ENCODE data around the gene FRMPD1.

FRMPD1 gene

DNA sequence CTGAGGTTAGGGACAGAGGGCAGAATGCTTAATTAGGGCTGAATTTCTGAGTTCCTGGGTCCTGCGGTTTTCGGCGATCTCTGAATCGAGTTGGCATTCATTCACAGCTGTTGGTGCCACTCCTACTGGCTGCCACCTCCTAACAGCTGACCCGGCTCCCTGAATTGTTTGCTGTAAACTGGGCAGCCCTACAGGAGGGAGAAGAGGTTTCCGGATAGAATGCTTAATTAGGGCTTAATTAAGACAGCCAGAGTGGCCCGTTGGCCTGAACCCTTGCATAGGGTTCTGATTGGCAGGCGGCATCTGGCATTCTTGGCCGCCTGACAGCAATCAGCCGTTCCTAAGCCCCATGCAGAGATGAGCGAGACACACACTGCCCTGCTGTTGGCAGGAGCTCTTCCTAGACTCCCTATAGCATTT lies 25.7 kb downstream of the FRMPD1 start:
- intact Hi-C loops (cut with DNase I), result no loop called here
- peak in 41 of 42 donors; percentile 9 to 76 (median 50) for DNase-seq

DNA sequence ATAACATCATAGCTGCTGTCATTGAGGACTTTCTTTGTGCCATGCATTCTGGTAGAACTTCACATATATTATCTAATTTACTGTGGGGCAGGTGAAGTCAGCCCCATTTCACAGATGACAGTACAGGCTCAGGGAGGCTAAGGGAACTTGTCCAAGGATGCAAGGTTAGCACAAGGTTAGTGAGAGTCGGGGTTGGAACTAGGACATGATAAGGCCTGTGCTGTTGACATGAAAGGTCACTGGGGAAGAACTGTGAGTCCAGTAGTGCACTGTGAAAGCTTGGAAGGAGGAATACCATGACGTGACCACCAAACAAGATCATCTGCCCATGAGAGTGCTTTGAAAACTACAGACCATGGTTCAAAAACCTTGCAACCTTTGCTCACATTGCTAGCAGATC lies 26.7 kb downstream of the FRMPD1 start:
- no peak for DNase-seq
- intact Hi-C loops (cut with DNase I), result no loop called here

DNA sequence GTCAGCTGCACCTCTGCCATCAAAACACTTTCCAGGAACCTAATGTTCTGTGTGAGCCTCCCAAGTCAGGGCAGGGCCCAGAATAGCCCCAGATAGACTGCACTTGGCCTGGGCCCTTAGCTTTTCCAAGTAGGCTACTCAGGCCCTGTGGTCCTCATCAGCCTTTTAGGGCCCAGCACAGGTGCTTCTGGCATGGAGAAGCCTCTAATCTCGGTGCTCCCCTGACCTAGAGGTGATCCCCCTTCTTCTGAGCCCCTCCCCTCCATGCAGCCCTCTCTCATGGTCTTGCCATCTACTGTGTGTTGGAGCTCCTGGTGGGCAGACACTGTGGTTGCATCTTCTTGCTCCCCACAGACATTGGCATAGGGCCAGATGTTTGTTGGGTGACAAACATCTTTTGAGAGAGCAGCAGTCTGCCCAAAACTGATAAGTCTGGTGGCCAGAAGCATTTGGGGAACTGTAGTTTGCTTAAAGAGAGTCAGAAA lies 28.1 kb downstream of the FRMPD1 start:
- DNase-seq, result no peak
- intact Hi-C loops (cut with DNase I), result no loop called here

DNA sequence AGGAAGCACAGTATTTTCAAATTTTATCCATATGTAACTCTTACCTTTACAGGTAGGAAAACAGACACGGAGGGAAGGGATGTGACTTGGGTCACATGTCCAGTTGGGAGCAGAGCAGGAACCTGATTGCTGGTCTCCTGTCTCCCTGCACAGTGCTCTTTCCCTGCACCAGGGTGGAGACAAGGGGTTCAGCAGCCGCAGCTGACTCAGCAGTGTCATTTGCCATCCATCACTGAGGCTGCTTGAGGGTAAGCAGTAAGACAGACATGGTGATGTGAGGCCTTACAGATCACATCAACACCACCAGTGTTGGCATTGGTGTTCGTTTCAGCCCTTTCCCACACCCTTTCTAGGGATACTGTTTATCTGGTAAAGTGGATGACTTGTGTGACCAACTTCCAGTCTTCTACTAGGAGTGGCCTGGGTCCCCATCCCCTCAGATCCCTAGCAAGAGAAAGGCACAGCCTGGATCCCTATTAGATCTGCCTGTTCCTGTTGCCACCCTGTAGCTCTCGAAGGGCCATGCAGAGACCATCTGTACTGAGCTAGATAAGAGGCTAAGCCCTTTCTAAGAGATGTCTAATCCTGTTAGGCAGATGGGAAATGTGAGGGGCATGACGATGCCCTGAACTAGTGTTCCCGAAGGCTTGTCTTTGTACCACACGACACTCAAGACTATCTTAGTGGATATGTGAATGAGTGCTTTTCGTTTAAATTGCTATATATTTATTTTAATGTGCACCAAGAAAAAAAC lies 29.1 kb downstream of the FRMPD1 start:
- no peak for DNase-seq
- intact Hi-C loops (cut with DNase I), result no loop called here

DNA sequence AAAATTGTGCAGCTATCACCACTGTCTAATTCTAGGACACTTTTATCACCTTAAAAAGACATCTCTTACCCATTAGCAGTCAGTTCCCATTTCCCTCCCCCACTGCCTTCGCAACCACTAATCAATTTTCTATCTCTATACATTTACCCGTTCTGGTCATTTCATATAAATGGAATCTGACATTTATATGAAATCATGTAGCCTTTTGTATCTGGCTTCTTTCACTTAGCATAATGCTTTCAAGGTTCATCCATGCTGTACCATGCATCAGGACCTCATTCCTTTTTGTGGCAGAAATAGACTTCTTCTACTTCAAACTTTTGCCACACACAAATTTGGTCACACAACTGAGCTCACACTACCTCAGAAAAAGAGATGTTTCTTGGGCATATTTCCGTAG lies 32.2 kb downstream of the FRMPD1 start:
- intact Hi-C loops (cut with DNase I), result no loop called here
- DNase-seq, result no peak

DNA sequence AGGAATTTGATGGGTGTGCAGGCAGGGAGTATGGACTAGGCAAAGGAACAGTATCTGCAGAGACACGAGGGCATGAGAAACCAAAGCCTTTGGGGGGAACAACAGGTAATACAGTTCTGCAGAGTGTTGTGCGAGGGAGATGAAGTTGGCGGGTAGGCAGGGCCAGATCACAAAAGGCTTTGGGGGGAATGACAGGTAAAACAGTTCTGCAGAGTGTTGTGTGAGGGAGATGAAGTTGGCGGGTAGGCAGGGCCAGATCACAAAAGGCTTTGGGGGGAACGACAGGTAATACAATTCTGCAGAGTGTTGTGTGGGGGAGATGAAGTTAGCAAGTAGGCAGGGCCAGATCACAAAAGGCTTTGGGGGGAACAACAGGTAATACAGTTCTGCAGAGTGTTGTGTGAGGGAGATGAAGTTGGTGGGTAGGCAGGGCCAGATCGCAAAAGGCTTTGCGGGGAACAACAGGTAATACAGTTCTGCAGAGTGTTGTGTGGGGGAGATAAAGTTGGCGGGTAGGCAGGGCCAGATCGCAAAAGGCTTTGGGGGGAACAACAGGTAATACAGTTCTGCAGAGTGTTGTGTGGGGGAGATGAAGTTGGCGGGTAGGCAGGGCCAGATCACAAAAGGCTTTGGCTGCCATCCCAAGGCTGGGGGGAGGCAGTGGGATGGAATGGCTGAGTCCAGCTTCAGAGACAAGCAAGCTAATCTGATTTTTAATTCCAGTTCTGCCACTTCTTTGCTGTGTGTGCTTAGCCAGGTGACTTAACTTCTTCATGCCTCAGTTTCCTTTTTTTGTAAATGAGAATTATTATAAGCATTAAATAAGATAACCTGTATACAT lies 33.0 kb downstream of the FRMPD1 start:
- intact Hi-C loops (cut with DNase I), result no loop called here

DNA sequence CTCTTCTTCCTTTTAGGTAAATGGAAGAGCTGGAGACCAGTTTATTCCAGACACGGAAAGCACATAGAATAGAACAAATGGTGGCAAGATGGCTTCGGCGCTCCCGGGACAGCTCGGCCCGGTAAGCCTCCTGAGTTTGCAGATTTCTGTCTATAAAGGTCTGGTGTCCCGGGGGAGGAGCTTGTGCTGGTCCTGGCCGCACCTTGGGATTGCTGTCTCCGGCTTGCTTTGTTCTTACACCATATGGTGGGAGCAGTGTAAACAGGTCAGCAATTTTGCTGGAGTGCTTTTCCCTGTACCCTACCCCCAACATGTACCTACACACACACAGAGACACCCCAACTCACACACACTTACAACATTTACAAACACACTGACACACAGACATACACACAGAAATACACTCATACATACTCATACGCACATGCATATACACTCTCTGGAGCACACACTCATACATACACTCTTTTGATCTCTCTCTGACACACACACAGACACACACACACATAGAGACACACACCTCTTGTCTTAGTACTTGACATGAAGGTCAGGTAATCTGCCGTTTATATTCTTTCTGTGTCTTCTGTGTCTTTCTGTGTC lies 42.0 kb downstream of the FRMPD1 start:
- peak in 2 of 42 donors; percentile 14 to 24 for DNase-seq
- intact Hi-C loops (cut with DNase I), result no loop called here

More for the DNA sequence above, 33.0 kb downstream of the FRMPD1 start:
- peak in 21 of 42 donors; percentile 3 to 65 (median 31) for DNase-seq

DNA sequence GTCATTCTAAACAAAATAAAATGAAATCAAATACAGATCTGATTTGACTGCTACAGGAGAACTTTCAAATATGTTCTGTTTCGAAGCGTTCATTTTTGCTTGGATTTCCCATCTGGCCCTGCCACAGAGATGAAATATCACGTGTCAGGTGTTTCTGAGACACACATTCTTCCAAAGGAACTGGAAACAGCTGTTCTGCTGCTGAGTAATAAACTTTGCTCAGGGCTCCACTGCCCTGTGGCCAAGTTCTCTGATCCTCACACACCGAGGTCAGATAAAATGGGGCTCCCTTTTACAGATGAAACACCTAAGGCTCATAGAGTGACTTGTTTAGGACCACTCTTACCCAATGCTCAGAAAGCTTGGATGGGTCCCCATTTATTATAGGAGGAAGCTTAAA lies 42.5 kb downstream of the FRMPD1 start:
- intact Hi-C loops (cut with DNase I), result no loop called here
- DNase-seq, result no peak

DNA sequence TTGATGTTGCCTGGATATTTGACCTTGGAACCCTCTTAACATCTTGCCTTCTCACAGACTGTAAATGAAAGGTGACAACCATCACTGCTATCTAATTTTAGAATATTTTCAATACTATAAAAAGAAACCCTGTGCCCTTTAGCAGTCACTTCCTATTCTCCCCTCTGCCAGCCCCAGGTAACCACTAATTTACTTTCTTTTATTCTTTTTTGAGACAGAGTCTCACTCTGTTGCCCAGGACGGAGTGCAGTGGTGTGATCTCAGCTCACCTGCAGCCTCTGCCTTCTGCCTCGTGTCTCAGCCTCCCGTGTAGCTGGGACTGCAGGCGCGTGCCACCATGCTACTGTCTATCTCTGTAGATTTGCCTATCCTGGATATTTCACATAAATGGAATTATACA lies 43.6 kb downstream of the FRMPD1 start:
- DNase-seq, result no peak
- intact Hi-C loops (cut with DNase I), result no loop called here

DNA sequence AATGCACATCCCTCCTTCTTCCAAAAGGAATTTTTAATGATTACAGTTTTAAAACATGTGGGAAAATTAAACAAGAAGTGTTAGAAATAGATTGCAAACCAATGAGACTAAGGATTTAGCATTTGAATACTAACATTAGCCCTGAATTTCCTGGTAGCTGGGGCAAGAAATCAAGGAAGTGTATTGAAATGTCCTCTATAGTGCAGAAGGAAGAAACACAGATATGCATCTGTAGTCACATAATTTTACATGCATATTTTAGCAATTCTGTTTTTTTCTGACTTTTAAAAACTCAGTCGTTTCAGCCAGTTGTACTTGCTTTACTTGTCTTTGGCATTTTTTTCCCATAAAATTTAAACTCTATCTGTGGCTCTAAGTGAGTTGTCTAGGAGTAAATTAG lies 45.8 kb downstream of the FRMPD1 start:
- DNase-seq, result no peak
- intact Hi-C loops (cut with DNase I), result no loop called here

DNA sequence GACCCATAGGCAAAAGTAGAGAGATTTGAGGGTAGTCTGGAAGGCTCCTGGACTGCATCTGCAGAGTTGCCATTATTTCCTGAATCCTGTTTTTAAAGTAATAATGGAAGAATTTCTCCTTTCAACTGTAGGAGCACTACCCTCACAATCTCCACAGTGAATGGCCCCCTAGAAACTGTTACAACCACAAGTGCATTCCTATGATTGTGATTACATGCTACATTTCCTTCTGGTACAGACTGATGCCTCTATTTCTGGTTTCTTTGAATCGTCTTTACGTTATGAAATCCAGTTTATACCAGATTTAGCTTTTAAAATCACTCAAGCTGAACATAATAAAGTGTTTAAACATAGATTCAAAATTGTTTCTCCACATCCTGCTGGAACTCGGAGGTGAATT lies 49.4 kb downstream of the FRMPD1 start:
- intact Hi-C loops (cut with DNase I), result no loop called here
- no peak for DNase-seq

DNA sequence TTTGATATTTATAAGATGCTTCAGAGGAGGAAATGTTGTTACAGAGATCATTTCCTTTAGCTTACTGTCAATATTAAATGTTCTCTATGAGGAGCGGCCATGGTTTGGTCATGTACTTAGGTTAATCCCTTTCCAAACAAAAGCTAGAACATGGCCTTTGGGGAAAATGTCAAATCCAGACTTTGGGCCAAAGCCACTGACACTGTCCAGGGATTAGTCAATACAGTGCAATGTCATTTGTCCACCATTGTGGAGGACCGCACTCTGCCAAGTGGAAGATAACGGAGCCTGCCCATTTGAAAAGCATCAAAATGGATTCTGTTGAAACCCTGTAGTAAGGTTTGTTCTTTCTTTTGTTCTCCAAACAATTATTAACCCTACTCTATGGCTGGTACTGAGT lies 50.1 kb downstream of the FRMPD1 start:
- intact Hi-C loops (cut with DNase I), result no loop called here
- no peak for DNase-seq

DNA sequence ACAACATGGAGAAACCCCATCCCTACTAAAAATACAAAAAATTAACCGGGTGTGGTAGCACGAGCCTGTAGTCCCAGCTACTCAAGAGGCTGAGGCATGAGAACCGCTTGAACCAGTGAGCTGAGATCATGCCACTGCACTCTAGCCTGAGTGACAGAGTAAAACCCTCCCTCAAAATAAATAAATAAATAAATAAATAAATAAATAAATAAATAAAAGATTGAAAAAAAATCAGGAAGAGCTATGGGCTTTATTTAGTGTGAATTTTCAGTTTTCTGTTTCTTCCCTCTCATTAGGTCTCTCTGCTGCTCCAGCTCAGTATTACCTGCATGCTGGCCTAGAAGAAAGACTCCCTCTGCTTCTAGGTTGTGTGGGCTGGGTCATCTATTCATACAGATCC lies 55.0 kb downstream of the FRMPD1 start:
- DNase-seq, result no peak
- intact Hi-C loops (cut with DNase I), result no loop called here

DNA sequence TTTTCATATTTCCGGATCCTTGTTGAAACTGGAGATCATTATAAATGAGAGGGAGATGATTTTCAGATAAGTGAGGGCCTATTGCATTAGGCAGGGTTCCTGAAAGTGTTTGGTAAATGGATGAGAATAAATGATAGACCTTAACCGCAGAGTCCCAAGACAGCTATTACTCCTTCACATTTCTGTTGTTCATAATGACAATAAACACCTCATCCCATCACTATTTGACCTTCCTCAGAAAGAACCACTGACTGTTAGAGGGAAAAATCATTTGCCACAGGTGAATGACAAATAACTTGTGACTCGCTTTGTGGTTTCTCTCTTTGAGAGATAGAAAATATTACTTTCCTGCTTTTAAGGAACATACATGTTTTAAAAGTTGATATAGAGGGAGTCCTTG lies 55.5 kb downstream of the FRMPD1 start:
- intact Hi-C loops (cut with DNase I), result no loop called here
- DNase-seq, result no peak

DNA sequence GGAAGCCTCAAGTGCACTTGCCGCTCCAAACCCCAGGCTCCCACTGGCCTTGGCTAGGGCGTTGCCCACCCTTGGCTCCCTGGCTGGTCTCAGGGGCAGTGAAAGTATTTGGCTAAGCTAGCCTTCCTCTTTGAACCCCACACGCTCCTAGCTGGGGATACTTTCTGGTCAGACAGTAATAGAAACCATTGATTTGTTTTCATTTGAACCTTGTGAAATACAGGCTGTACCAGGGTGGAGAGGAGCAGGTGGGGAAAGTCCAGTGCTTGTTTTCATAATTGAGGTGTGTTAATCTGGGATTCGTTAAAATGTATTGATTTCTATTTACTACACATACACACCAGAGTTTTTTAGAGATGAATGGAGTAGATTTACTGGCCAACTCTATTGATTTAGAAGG lies 57.0 kb downstream of the FRMPD1 start:
- intact Hi-C loops (cut with DNase I), result no loop called here
- no peak for DNase-seq

DNA sequence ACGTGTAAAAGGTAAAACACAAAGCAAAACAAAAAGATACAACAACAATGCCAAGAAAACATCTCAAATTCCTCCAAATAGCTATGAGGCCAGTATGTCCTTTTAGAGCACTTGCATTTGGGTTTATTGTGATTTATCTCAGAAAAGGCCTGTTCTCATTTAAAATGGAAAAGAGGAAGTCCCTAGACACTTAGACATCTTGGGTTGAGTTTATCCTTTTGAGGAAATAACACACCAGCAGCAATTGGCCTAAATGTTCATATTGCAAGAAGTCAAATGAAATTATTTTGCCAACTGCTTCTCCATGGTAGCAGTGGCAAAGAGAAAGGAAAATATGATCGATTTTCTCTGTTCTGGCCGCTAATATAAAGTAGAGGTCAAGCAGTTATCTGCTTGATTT lies 59.3 kb downstream of the FRMPD1 start:
- DNase-seq, result no peak
- intact Hi-C loops (cut with DNase I), result no loop called here

DNA sequence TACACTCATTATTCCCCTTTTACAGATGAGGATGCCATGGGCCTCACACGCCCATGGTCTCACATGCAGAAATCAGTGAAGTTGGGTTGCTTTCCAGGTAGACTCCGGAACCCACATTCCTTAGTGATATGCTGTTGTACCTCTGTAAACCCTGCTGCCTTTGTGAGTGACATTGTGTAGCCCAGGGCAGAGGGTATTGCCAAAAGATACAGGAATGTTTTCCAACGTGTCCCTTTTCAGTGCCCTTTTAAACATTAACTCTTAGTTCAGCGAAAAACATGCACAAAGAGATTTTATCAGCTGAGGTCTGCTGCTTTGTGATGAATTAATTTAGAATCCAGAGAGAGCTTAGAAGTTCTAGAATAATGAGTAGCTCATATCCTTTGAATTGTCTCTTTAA lies 64.5 kb downstream of the FRMPD1 start:
- intact Hi-C loops (cut with DNase I), result no loop called here
- peak in 1 of 42 donors; percentile 9 for DNase-seq

DNA sequence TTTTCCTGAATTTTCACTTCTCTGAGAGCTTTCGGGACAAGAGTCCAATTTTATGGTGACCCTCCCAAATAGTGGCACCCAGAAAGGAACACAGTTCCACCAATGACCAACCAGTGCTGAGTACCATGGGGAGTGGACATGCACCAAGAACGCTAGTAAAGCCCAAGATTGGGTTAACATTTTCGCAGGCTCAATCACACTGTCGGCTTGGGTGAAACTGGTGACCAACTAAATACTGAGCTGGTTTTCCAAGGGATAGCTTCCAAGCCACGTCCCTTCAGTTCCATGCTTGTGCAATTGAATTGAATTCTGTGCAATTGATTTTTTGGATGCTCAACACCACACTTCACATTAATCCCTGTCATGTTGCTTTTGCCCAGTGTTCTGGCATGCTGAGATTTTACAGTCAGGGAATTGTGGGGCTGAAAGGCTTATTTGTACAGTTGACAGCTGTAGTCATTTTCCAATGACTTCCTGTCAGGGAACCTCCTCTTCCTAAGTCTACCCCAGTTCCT lies 65.3 kb downstream of the FRMPD1 start:
- DNase-seq, result no peak
- intact Hi-C loops (cut with DNase I), result no loop called here

DNA sequence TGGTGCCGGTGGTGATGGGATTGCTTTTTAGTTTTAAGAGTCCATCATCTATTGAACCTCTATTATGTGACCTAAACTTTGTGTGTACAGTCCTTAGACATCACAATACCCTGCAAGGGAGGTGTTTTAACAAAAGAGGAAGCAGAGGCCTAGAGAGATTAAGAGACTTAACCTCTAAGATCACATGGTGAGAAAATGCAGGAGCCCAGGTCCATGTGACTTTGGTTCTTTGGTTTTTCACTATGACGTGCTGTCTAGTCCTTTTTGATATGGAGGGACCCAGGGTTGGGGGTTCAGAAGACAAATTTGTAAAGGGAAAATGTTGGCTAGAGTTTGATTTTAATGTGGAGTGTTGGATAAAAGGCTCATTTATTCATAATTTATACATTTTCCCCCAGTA lies 68.8 kb downstream of the FRMPD1 start:
- intact Hi-C loops (cut with DNase I), result no loop called here
- DNase-seq, result no peak

DNA sequence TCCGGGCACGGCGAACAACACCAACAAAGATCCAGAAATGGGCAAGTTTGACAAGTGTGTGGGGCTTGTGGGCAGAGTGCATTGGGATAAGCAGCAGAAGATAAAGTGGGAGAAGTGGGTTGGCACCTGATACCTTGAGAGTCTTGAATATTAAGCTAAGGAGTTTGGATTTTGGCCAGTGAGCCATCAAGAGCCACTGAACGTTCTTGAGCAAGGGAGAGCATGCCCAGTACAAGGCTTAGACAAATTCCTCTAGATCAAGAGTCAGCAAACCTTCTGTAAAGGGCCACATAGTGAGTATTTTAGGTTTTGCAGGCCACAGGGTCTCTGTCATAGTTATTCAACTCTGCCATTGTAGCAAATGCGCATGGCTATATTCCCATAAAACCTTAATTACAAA lies 76.3 kb downstream of the FRMPD1 start:
- intact Hi-C loops (cut with DNase I), result no loop called here
- DNase-seq, result peak in 1 of 42 donors; percentile 2
